Erythroblast (primary cell): ENCODE data around the gene PTPRC.
"Not testable (repeated sequence)": the region's sequence is repeated elsewhere in the genome, so short reads cannot be mapped to it uniquely, and the experiment has no call there.

ENCODE experiments used
- DNase-seq, 2 experiments: peaks; one replicate each; lab custom pipeline; 2025; lab: John Stamatoyannopoulos, UW
- GATA1 ChIP-seq: IDR thresholded peaks from 2 replicates; pipeline ENCODE4 v1.6.1; 2011; ENCODE audit warnings: low read depth, mild to moderate bottlenecking, control low read depth, low read length, moderate library complexity
- POLR2A ChIP-seq: IDR thresholded peaks from 2 replicates; pipeline ENCODE4 v1.6.1; 2011; ENCODE audit warnings: mild to moderate bottlenecking, low read length

PTPRC gene, protein sequence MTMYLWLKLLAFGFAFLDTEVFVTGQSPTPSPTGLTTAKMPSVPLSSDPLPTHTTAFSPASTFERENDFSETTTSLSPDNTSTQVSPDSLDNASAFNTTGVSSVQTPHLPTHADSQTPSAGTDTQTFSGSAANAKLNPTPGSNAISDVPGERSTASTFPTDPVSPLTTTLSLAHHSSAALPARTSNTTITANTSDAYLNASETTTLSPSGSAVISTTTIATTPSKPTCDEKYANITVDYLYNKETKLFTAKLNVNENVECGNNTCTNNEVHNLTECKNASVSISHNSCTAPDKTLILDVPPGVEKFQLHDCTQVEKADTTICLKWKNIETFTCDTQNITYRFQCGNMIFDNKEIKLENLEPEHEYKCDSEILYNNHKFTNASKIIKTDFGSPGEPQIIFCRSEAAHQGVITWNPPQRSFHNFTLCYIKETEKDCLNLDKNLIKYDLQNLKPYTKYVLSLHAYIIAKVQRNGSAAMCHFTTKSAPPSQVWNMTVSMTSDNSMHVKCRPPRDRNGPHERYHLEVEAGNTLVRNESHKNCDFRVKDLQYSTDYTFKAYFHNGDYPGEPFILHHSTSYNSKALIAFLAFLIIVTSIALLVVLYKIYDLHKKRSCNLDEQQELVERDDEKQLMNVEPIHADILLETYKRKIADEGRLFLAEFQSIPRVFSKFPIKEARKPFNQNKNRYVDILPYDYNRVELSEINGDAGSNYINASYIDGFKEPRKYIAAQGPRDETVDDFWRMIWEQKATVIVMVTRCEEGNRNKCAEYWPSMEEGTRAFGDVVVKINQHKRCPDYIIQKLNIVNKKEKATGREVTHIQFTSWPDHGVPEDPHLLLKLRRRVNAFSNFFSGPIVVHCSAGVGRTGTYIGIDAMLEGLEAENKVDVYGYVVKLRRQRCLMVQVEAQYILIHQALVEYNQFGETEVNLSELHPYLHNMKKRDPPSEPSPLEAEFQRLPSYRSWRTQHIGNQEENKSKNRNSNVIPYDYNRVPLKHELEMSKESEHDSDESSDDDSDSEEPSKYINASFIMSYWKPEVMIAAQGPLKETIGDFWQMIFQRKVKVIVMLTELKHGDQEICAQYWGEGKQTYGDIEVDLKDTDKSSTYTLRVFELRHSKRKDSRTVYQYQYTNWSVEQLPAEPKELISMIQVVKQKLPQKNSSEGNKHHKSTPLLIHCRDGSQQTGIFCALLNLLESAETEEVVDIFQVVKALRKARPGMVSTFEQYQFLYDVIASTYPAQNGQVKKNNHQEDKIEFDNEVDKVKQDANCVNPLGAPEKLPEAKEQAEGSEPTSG (N-terminal part only)

DNA sequence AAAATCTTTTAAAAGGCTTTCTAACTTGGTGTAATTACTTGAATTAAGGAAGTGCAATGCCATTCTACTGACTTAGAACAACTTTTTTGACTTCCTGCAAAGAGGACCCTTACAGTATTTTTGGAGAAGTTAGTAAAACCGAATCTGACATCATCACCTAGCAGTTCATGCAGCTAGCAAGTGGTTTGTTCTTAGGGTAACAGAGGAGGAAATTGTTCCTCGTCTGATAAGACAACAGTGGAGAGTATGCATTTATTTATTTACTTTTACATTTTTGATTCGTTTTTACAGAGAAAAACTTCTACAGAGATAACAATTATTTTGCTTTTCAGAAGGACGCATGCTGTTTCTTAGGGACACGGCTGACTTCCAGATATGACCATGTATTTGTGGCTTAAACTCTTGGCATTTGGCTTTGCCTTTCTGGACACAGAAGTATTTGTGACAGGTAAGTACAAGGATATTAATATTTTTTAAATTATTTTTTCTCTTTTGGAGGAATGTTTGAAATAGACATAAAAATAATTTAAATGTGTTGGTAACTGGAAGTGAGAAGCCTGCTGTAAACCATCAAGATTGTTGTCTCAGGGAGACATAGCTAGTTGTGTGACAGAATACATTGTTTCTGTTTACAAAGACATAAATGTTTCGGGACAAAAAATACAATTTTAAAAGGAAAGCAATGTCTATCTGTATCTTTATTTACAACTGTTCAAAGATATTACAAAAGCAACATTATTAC, at the start of gene PTPRC:
TSS of gene PTPRC (plus strand) at position 147 of the 742 bp plus-strand sequence. CDS start at position 376, 229 bp downstream.
- peak; percentile 15 to 31 for DNase-seq
- no peak for TF ChIP-seq GATA1
- TF ChIP-seq POLR2A, result peak; percentile 30

DNA sequence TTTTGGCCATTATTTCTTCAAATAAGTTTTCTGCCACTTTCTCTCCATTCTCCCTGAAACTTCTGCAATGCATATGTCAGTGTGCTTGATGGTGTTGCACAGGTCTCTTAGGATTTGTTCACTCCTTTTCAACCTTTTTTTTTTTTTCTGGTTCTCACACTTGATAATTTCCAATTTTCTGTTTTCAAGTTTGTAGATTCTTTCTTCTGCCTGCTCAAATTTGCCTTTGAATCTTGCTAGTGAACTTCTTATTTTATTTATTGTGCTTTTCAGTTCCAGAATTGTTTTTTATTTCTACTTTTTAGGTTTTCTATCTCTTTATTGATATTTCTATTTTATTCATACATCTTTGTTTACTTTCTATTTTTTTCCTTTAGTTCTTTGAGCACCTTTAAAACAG, 48.4 kb upstream of the PTPRC start:
- TF ChIP-seq GATA1 (no peak), POLR2A (no peak)
- no peak for DNase-seq

DNA sequence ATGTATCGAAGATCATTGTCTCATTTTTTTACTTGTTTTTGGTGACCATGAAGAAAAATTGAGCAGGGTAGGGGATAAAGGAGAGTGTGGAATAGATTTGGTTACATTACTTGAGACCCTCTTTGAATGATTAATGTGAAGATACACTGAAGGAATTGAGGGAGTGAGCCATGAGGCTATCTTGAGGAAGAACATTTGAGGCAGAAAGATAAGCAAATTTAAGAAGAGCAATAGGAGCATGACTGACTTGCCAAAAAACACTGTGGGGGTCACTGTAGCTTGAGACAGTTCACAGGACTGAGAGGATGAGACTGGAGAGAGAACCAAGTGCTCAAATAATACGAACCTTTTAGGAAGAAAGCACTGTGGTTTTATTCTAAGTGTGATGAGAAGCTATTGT, 43.1 kb upstream of the PTPRC start:
- TF ChIP-seq POLR2A, result no peak
- no peak for TF ChIP-seq GATA1
- peak in 1 of 2 experiments; percentile 30 for DNase-seq

DNA sequence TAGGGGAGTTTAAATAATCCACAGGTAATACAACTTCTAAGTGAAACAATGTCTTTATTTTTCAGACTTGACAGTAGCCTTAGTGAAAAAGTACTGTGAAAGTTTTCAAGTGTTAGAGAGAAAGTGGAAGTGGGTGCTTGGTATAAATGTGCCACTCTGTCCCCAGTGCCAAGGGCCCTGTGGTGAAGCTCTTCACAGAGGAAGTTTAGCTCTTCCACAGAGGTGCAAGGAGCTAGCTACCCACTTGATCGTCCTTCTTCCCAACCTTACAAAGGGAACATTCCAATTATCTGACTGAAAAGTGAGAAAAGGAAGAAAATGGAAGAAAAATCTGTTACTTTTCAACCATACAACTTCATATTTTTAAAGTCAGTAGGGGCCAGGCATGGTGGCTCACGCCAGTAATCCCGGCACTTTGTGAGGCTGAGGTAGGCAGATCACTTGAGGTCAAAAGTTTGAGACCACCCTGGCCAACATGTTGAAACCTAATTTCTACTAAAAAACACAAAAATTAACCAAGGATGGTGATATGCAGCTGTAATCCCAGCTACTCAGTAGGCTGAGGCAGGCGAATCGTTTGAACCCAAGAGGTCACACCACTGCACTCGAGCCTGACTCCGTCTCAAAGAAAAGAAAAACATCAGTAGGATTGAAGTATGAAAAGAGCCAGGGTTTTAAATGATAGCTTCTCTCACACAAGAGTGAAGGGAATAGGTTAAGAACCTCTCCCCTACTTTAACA, 41.0 kb upstream of the PTPRC start:
- DNase-seq, result no peak
- TF ChIP-seq POLR2A (no peak), GATA1 (no peak)

DNA sequence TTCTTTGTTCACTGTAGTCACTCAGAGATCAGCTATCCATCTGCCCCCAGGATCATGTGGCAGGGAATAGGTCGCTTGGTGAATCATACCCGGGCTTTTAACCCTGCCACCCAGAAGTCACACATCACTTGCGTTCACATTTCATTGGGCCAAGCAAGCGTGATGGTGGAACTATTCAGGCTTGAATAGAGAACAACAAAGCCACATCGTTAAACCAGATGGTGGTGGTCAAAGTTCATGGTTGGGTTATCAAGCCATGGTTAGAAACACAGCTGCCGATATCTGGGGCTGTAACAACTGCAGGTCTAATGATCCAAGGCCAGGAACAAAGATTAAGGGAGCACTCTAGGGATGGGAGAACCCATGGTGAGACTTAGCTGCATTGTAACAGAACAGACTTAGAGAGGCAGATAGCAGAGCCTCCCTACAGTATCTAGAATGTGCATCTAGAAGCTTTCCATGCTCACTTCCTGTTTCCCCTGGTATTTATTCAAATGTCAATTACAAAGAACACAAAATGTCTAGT, 40.0 kb upstream of the PTPRC start:
- peak in 1 of 2 experiments; percentile 38 for DNase-seq
- no peak for TF ChIP-seq GATA1
- TF ChIP-seq POLR2A, result no peak

DNA sequence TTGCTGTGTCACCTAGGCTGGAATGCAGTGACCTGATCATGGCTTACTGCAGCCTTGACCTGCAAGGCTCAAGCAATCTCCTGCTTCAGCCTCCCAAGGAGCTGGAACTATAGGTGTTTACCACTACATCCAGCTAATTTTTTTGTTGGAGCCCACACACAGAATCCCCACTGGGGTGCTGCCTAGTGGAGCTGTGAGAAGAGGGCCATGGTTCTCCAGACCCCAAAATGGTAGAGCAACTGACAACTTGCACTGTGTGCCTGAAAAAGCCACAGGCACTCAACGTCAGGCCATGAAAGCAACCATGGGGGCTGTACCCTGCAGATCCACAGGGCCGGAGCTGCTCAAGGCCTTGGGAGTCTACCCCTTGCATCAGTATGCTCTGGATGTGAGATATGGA, 39.1 kb upstream of the PTPRC start:
- DNase-seq, result no peak
- TF ChIP-seq GATA1 (no peak), POLR2A (no peak)

DNA sequence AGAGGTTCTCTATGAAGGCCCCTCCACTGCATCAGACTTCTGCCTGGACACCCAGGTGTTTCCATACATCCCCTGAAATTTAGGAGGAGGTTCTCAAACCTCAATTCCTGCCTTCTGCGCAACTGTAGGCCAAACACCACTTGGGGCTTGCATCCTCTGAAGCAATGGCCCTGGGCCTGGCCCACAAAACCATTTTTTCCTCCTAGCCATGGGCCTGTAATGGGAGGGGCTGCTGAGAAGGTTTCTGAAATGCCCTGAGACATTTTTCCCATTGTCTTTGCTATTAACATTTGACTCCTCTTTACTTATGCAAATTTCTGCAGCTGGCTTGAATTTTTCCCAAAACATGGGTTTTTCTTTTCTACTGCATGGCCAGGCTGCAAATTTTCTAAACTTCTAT, 37.9 kb upstream of the PTPRC start:
- no peak for TF ChIP-seq POLR2A
- no peak for TF ChIP-seq GATA1
- no peak for DNase-seq

DNA sequence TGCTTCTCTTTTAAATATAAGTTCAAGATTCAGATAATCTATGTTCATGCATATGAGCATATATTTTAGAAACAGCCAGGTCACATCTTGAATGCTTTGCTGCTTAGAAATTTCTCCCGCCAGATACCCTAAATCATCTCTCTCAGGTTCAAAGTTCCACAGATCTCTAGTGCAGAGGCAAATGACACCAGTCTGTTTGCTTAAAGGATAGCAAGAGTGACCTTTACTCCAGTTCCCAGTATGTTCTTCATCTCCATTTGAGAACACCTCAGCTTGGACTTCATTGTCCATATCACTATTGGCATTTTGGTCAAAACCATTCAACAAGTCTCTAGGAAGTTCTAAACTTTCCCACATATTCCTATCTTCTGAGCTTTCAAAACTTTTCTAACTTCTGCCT, 37.5 kb upstream of the PTPRC start:
- DNase-seq, result not testable (repeated sequence)

DNA sequence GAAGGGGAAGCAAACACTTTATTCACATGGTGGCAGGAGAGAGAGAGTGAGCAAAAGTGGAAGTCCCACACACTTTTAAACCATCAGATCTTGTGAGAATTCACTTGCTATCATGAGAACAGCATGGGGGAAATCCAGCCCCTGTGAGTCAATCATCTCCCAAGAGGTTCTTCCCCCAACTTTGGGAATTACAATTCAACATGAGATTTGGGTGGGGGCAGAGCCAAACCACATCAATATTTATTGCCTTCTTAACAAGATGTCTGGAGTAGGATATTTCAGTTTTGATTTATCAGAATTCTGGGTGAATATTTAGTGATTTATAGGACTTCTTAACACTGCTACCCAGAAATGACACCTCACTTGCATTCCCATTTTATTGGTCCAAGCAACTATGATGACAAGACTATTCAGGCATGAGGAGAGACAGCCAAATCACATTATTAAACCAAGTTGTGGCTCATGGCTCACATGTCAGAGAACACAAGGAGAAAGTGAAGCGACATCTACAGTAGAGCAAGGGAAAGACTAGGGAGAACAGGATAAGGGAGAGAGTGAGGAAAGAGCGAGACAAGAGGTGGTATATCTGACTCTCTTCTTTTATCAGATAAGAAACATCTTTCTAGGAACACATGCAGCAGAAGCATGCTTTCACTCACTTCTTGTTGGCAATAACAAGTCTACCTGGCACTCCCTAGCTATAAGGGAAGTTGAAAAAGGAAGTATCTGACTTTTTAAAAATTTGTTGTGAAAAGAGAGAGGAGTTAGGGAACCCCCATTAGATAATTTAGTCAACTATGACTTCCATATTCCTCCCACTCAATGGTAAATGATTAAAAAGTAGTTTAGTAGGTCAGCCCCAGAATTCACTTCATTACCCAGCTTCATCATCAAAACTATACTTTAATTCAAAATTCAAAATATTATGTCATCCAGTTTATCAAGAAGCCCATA, 36.6 kb upstream of the PTPRC start:
- no peak for DNase-seq
- TF ChIP-seq GATA1 (no peak), POLR2A (no peak)

DNA sequence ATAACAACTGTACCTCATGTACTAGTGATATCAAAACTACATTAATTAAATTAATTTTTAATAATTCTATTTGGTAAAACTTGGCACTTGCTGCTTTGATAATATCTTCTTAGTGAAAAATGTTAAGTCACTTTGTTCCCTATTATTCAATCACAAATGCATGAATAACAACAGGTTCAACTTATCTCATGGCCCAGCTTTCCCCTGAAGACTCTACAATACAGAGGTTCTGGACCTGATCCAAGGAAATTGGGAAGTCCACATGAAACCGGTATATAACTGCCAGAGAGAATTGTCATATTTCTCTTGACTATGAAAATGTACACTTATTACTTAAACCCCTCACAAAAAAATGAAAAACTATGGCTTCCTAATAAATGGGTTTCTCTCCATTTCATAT, 33.9 kb upstream of the PTPRC start:
- peak; percentile 61 to 85 for DNase-seq

DNA sequence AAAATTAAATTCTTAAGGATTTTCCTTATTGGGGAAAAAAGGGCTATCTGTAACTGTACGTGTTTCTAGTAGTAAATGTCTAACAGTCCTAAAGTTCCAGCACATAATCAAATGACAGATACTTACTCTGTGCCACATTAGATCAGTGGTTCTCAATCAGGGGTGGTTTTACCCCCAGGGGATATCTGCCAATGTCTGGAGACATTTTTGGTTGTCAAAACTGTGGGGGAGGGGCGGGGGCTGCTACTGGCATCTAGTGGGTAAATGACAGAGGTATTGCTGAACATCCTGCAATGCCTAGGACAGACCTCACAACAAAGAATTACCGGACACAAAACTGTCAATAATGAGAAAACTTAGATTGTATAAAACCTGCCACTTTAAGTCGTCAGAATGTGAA, 33.4 kb upstream of the PTPRC start:
- TF ChIP-seq POLR2A, result no peak
- no peak for TF ChIP-seq GATA1
- DNase-seq, result peak; percentile 5 to 12

More for the DNA sequence above, 33.9 kb upstream of the PTPRC start:
- TF ChIP-seq POLR2A (no peak), GATA1 (no peak)

DNA sequence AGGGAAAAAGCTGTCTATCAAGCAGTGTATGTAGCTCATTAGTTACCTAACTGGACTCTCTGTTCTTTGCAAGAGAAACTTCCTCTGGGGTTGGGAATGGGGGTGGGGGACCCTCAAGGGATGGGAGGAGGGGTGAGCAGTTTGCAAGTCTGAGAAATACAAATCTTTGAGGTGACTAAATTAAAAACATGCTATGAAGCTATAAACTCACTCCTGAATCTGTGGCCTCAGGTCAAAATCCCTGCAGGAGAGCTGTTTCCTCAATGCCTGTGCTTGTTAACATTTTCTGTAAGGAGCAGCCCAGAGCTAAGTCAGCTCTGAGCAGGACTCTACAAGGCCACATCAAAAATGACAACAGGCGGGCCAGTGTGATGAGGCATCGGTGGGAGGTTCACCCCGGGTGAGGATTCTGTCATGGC, 32.8 kb upstream of the PTPRC start:
- no peak for DNase-seq
- no peak for TF ChIP-seq GATA1
- no peak for TF ChIP-seq POLR2A
